Raji (cell line): Measurements from ENCODE around the gene MYH7B.

ENCODE experiments used
- POLR2A ChIP-seq: IDR thresholded peaks from 2 replicates; pipeline ENCODE4 v1.6.1; 2011; ENCODE audit warnings: low read depth, low read length, control low read depth; ENCODE audit not compliant: insufficient read depth

MYH7B gene

GRCh38 chr20:34955231-34956040 is at the start of gene MYH7B, which contains the start of gene GSS:
Gene MYH7B (plus strand): TSS chr20:34955868. CDS start chr20:34978006, 22,138 bp downstream.
Gene GSS (minus strand): TSS chr20:34955806. CDS start chr20:34951852, 3,954 bp downstream.
- peak; percentile 88 for TF ChIP-seq POLR2A

- TF ChIP-seq POLR2A = no peak
Measured at GRCh38 chr20:34907616-34908469, 47.8 kb upstream of the MYH7B start.

- TF ChIP-seq POLR2A = no peak
Measured at GRCh38 chr20:34915131-34915530, 40.5 kb upstream of the MYH7B start.

GRCh38 chr20:34915749-34916455 is 39.8 kb upstream of the MYH7B start:
- no peak for TF ChIP-seq POLR2A

GRCh38 chr20:34916774-34917354 is 38.8 kb upstream of the MYH7B start:
- TF ChIP-seq POLR2A = no peak

- no peak for TF ChIP-seq POLR2A
Measured at GRCh38 chr20:34920055-34920454, 35.6 kb upstream of the MYH7B start.

- TF ChIP-seq POLR2A = no peak
Measured at GRCh38 chr20:34921436-34921835, 34.2 kb upstream of the MYH7B start.

GRCh38 chr20:34922654-34923381 is 32.9 kb upstream of the MYH7B start:
- no peak for TF ChIP-seq POLR2A

GRCh38 chr20:34923414-34923813 is 32.3 kb upstream of the MYH7B start:
- no peak for TF ChIP-seq POLR2A

GRCh38 chr20:34925341-34925740 is 30.3 kb upstream of the MYH7B start:
- no peak for TF ChIP-seq POLR2A

- TF ChIP-seq POLR2A = no peak
Measured at GRCh38 chr20:34925981-34926380, 29.7 kb upstream of the MYH7B start.

- TF ChIP-seq POLR2A = no peak
Measured at GRCh38 chr20:34926581-34926980, 29.1 kb upstream of the MYH7B start.

GRCh38 chr20:34927736-34928135 is 27.9 kb upstream of the MYH7B start:
- no peak for TF ChIP-seq POLR2A

- no peak for TF ChIP-seq POLR2A
Measured at GRCh38 chr20:34928411-34928810, 27.3 kb upstream of the MYH7B start.
